Spleen (tissue), 7 donors: Measurements from ENCODE around the gene CD9.

Experiments used
- CTCF ChIP-seq, 11 experiments: fragments of 200-600 bp in 7 of 11; fragments of 450-650 bp in 4 of 11; sonication (generic) in 4 of 11; IDR thresholded peaks in 8 of 11; conservative IDR thresholded peaks in 3 of 11; 1 replicate in 7 of 11; 2 replicates in 4 of 11; pipeline versions ENCODE4 v1.4.0 to v1.8.0; 2016 to 2021; ENCODE audit warnings: antibody characterized with exemption in 11 of 11, inconsistent platforms in 4 of 11, mild to moderate bottlenecking in 1 of 11
- POLR2A ChIP-seq, 3 donors: fragments of 450-650 bp; IDR thresholded peaks; one replicate each; pipeline ENCODE4 v1.5.1; 2017; ENCODE audit warnings: antibody characterized with exemption in 3 of 3, mild to moderate bottlenecking in 1 of 3
- POLR2AphosphoS5 ChIP-seq, 3 donors: sonication (generic); formaldehyde crosslinking; IDR thresholded peaks; one replicate each; pipeline ENCODE4 v1.5.1; 2017; ENCODE audit warnings: antibody characterized with exemption in 3 of 3
- donor health status: DM: no; HTN: no; CAD: no; lungs with moderate emphysema.
- donor health status: DM: no; HTN: no; CAD: no.
- donor health status: DM: no; HTN: no; CAD: no.

- no peak for TF ChIP-seq CTCF (IDR thresholded peaks at IDR 0.05 in 8 of 11, conservative IDR thresholded peaks at IDR 0.05 in 3 of 11)
- no peak for TF ChIP-seq POLR2A (IDR thresholded peaks at IDR 0.05)
- TF ChIP-seq POLR2AphosphoS5 (IDR thresholded peaks at IDR 0.05): no peak
These were observed 507 bp upstream of the CD9 start for GRCh38 chr12:6199531-6200255.
